GM12865 (cell line): Measurements from ENCODE around the gene SHCBP1L.
A peak's percentile ranks its signal among the peaks of the same experiment; 100 is the strongest.
"Not testable (repeated sequence)": the region's sequence is repeated elsewhere in the genome, so short reads cannot be mapped to it uniquely, and the experiment has no call there.

Experiments
- DNase-seq: peaks from one replicate; pipeline ENCODE4 v3.0.0; 2010; ENCODE audit warnings: low read depth
- H3K4me3 ChIP-seq: 2 replicates; pipeline ENCODE4 v1.5.1; 2011; ENCODE audit warnings: mild to moderate bottlenecking, low read depth, low read length, control low read depth
- TF ChIP-seq, protein P1 (sequence below): IDR thresholded peaks from 2 replicates; pipeline ENCODE4 v1.5.1; 2011; ENCODE audit warnings: low read length, control low read depth, low read depth, inconsistent platforms; ENCODE audit not compliant: insufficient read depth; ENCODE audit errors: missing control alignments

Gene SHCBP1L

DNA sequence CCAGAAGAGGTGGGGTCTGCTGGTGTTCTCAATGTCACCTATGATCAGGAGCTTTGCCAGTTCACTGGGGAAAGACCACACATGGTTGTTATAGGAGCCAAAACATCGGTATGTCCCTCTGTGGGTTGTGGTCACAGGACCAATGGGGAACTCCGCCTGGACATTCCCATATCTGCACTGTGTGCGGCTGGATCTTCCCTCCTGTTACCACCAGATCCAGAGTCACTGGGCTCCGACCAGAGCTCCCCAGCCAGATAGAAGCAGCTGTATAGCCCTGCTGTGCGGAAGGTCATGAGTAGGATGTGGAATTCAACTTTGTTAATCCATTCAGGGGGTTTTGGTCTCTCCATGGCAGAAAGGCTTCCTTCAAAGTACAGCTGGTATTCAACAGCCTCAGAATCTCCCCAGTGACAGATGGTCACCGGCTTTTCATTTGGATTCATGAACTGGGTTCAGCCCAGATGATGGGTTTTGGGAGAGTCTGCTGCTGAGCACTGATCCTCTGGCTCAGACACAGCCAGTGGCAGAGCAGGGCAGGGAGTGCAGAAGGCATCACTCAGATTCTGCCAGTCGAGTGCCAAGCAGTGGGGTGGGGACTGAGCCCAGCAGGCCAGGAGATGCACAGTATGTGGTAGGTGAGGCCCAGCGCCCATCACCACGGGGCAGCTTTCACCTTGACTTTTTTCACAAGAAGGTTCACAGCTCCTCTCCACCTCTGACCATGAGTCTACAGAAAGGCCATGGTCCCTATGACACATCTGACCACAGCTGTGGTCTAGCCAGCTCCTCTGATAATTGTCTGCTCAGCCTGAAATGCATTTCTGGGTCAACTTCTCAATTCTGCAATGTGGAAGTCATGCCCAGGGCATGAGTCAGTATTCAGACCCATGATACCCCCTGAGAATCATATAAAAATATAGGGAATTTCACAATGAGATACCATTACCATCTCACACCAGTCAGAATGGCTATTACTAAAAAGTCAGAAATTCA lies 2.9 kb upstream of the SHCBP1L start:
- TF ChIP-seq, protein P1, sequence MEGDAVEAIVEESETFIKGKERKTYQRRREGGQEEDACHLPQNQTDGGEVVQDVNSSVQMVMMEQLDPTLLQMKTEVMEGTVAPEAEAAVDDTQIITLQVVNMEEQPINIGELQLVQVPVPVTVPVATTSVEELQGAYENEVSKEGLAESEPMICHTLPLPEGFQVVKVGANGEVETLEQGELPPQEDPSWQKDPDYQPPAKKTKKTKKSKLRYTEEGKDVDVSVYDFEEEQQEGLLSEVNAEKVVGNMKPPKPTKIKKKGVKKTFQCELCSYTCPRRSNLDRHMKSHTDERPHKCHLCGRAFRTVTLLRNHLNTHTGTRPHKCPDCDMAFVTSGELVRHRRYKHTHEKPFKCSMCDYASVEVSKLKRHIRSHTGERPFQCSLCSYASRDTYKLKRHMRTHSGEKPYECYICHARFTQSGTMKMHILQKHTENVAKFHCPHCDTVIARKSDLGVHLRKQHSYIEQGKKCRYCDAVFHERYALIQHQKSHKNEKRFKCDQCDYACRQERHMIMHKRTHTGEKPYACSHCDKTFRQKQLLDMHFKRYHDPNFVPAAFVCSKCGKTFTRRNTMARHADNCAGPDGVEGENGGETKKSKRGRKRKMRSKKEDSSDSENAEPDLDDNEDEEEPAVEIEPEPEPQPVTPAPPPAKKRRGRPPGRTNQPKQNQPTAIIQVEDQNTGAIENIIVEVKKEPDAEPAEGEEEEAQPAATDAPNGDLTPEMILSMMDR, result no peak
- H3K4me3 ChIP-seq, result no peak overlapping the region
- peak; percentile 16 for DNase-seq

DNA sequence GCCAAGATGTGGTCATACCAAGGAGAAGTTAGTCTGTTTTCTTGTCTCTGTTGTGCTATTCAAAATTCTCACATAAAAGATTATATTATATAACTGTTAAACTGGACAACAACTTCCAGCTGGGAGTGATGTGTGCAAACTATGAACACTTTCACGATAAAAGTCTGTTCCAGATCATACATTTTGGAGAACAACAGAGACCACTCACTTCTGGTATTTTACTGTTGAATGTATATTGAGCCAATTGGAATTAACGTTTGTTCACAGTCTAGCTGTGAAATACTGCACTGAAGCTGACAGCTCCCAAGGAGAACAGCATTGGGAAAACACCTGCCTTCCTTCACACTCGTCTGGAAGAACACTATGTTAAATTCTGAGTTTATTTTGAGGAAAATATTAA lies 860 bp upstream of the SHCBP1L start:
- no peak overlapping the region for H3K4me3 ChIP-seq
- DNase-seq, result no peak
- TF ChIP-seq, protein P1, result no peak

DNA sequence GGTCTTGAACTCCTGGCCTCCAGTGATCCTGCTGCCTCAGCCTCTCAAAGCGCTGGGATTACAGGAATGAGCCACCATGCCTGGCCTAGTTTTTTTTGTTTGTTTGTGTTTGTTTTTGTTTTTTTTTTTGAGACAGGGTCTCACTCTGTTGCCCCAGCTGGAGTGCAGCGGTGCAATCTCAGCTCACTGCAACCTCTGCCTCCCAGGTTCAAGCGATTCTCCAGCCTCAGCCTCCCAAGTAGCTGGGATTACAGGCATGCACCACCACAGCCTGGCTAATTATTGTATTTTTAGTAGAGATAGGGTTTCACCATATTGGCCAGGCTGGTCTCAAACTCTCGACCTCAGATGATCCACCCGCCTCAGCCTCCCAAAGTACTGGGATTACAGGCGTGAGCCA lies 9.6 kb downstream of the SHCBP1L start:
- not testable (repeated sequence) for H3K4me3 ChIP-seq, DNase-seq

DNA sequence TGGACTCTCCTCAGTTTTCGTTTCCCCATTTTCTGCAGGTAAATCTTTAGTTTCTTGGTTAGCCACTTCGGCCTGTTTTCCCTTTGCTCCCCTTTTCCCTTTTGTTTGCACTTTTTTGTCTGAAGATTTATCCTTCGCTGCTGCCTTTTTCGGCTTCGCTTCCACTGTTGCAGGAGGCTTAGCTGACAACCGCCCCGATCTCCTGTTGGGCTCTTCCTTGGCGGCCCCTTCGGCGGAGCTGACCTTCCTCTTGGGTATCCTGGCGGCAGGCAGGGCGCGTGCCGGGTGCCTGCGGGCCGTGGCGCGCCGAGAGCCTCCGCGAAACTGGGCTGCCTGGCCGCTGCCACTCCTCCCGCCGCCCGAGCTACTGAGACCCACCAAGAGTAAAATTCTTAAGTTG lies 10.8 kb downstream of the SHCBP1L start:
- not testable (repeated sequence) for DNase-seq, H3K4me3 ChIP-seq

DNA sequence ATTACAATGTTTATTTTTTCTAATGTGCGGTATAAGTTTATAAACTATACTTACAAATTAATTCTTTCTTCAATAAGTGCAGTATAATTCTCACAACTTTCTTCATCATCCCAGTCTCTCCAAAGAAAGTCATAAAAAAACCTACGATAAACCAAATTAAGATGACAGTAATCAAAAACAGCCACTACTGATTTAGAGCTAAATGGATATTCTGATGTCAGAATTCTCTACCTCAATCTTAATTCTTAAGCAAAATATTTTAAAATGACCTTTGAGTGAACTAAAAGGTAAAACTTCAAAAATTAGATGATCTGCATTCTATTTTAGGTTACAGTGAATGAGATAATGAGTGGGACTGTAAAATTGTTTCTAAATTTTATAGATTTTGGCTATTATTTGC lies 13.6 kb downstream of the SHCBP1L start:
- no peak overlapping the region for H3K4me3 ChIP-seq
- TF ChIP-seq, protein P1, result no peak
- DNase-seq, result no peak

DNA sequence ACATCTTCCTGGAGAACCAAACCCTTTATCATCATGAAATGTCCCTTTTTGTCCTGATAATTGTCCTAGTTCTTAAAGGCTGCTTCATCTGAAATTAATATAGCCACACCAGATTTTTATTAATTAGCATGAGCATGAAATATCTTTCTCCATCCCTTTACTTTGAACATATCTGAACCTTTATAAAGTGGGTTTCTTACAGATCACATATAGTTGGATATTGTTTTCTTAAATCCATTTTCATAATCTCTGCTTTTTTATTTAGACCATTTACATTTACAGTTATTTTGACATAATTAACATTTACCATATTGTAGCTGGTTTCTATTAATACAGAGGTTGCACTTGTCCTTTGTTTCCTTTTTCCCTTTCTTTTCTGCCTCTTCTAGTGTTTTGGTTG lies 17.2 kb downstream of the SHCBP1L start:
- DNase-seq, result no peak
- TF ChIP-seq, protein P1, result no peak
- no peak overlapping the region for H3K4me3 ChIP-seq

DNA sequence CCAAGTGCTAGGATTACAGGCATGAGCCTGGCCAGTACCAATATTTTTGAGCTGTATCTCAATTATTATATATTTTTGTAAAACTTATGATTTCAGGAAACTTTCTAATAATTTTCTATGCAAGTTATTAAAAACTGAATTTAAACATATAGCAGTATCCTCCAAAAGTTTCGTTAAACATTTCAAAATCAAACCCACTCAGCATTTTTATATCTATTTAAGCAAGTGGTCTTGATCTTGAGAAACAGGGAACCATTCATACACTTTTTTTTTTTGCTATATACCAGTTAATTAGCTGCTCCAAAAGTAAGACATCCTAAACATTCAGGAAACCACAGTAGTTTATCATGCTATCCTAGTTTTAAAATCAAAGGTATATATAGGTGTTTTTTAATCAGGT lies 22.0 kb downstream of the SHCBP1L start:
- H3K4me3 ChIP-seq, result no peak overlapping the region
- DNase-seq, result no peak
- TF ChIP-seq, protein P1, result no peak
